ENCODE data around the gene SPATA6. TPM values are rescaled to one million over a fixed set of nuclear protein-coding genes. Genes with fewer than 3 reads are reported as not detected.

SPATA6 gene
- total RNA-seq, 1 donor from 2014 or later: 26.0 TPM

DNA sequence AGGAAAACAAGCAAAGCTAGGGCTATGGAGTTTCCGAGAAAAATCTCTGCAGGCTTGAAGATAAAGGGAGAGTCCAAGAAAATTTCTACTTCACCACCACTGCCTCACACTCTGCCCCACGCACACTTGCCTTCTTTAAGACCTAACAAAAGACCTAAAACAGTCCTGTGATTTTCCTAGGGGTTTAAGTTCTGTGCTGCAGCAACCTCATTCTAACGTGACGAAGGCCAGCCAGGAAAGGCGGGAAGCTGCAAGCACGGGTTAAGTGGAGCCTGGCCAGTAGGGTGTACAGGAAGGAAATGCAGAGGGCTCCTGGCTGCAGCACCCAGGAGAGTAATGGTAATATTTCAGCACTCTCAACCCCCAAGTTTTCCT lies 1.5 kb downstream of the SPATA6 start:
- Mint-ChIP-seq H3K9me3 (peaks cover 5% of the 10 kb centered on the region), H3K36me3 (ENCODE audit: low read depth) (peaks cover 6% of the 10 kb centered on the region), H3K27me3 (ENCODE audit: low read depth) (no peaks in the 10 kb centered on the region), H3K27ac (ENCODE audit: unreplicated experiment) (no peak overlapping the region), H3K4me3 (peak overlapping the region; percentile 99), H3K4me1 (peaks cover 42% of the 10 kb centered on the region)
- TF ChIP-seq, protein P1, sequence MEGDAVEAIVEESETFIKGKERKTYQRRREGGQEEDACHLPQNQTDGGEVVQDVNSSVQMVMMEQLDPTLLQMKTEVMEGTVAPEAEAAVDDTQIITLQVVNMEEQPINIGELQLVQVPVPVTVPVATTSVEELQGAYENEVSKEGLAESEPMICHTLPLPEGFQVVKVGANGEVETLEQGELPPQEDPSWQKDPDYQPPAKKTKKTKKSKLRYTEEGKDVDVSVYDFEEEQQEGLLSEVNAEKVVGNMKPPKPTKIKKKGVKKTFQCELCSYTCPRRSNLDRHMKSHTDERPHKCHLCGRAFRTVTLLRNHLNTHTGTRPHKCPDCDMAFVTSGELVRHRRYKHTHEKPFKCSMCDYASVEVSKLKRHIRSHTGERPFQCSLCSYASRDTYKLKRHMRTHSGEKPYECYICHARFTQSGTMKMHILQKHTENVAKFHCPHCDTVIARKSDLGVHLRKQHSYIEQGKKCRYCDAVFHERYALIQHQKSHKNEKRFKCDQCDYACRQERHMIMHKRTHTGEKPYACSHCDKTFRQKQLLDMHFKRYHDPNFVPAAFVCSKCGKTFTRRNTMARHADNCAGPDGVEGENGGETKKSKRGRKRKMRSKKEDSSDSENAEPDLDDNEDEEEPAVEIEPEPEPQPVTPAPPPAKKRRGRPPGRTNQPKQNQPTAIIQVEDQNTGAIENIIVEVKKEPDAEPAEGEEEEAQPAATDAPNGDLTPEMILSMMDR (conservative IDR thresholded peaks at IDR 0.05): no peak
- no peak for DNase-seq (ENCODE audit: low read depth, low spot score)

DNA sequence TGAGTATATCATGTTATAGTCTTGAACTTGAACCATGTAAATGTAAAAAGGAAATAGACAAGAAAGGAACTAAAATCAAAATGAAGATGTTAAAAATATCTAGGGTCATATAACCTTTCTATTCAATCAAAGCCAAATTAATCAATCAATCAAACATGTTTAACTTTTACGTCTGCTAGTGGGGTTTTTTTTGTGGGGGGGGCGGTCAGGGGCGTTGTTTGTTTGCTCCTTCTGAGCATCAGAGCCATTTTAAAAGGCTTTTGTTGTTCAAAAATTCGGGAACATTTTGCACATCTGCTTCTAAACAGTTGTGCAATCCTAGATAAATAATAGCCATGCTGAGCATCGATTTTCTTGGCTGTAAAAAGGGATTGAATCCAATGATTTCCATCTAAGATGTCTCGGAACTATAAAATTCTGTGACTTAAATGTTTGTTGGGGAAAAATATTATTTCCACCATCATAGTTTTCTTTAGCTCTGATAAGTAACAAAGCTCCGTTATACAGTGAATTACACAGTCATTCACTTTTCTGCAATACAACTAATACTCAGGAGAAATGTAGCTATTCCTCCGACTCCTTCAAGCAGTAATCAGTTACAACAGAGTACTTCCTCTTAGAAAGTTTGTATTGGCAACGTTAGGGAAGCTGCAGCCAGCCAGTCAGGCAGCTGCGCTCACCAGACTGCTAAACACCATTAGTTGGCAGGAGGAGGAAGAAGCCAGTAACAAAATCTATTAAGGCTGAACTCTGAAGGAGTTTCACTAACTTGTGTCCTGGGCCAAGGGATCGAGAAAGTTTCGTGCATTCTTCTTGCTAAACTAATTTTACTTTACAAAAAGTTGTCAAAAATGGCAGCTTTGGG lies 2.2 kb downstream of the SPATA6 start:
- Mint-ChIP-seq H3K36me3 (ENCODE audit: low read depth) (peaks cover 3% of the 10 kb centered on the region), H3K27me3 (ENCODE audit: low read depth) (no peaks in the 10 kb centered on the region), H3K27ac (ENCODE audit: unreplicated experiment) (no peak overlapping the region), H3K9me3 (peaks cover 4% of the 10 kb centered on the region), H3K4me1 (peaks cover 42% of the 10 kb centered on the region), H3K4me3 (peak overlapping the region; percentile 99)
- no peak for DNase-seq (ENCODE audit: low read depth, low spot score)
- TF ChIP-seq, protein P1 (conservative IDR thresholded peaks at IDR 0.05): no peak

DNA sequence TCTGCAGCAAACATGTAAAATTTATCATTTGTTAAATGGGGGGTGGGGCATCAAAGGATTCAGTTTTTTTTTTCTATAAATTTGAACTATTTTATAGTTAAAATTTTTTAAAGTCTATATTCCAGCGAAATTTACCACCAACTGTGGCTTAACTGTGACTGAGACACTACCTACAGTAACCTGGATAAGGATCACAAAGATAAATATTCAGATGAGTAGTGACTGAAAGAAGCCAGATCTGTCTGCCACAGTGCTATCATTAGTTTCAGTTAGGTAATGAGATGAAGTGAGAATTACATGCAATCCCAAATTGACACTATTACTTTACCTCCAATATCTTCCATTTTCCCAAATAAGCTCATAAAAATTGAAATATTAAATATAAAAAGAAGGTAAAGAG lies 5.4 kb downstream of the SPATA6 start:
- Mint-ChIP-seq H3K4me3 (no peak overlapping the region), H3K4me1 (peaks cover 30% of the 10 kb centered on the region), H3K27me3 (ENCODE audit: low read depth) (no peaks in the 10 kb centered on the region), H3K27ac (ENCODE audit: unreplicated experiment) (no peak overlapping the region), H3K9me3 (no peaks in the 10 kb centered on the region), H3K36me3 (ENCODE audit: low read depth) (no peaks in the 10 kb centered on the region)
- TF ChIP-seq, protein P1 (conservative IDR thresholded peaks at IDR 0.05): no peak
- no peak for DNase-seq (ENCODE audit: low read depth, low spot score)

DNA sequence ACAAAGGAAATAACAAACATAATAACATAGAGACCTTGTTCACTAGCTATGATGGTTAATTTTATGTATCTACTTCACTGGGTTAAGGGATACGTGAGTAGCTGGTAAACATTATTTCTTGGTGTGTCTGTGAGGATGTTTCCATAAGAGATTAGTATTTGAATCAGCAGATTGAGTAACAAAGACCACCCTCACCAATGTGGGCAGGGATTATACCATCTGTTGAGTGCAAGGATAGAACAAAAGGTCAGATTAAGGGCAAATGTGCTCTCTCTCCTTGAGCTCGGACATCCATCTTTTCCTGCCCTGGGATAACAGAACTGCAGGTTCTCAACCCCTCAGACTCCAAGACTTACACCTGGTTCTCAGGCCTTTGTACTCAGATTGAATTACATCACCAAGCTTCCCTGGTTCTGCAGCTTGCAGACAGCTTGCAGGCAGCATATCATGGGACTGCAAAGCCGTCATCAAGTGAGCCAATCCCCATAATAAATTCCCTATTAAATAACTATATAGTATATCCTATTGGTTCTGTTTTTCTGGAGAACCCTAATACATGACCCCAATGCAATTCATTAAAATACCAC lies 9.2 kb downstream of the SPATA6 start:
- Mint-ChIP-seq H3K36me3 (ENCODE audit: low read depth) (no peaks in the 10 kb centered on the region), H3K9me3 (no peaks in the 10 kb centered on the region), H3K27me3 (ENCODE audit: low read depth) (no peaks in the 10 kb centered on the region), H3K27ac (ENCODE audit: unreplicated experiment) (no peak overlapping the region), H3K4me1 (peaks cover 8% of the 10 kb centered on the region), H3K4me3 (no peak overlapping the region)
- TF ChIP-seq, protein P1 (conservative IDR thresholded peaks at IDR 0.05): no peak
- no peak for DNase-seq (ENCODE audit: low read depth, low spot score)

DNA sequence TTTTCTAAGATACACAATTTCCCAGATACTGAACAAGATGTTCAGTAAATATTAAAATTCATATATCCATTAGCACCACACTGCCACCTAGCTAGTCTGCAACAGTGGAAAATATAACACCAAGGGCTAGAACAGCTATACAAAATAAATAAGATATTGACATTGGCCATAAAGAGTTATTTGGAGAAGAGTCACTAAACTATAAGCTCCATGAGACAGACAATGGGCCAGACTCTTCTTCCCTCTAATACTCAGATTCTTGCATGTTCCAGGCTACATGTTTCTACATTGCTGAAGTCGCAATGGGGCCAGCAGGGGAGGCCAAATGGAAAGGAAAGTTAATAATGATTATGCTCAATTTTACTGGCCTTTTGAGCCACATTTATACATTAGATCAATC lies 21.5 kb downstream of the SPATA6 start:
- Mint-ChIP-seq H3K27me3 (ENCODE audit: low read depth) (no peaks in the 10 kb centered on the region), H3K36me3 (ENCODE audit: low read depth) (peaks cover 8% of the 10 kb centered on the region), H3K4me1 (no peaks in the 10 kb centered on the region), H3K4me3 (no peak overlapping the region), H3K27ac (ENCODE audit: unreplicated experiment) (no peak overlapping the region), H3K9me3 (no peaks in the 10 kb centered on the region)
- TF ChIP-seq, protein P1 (conservative IDR thresholded peaks at IDR 0.05): no peak
- no peak for DNase-seq (ENCODE audit: low read depth, low spot score)
